ENCODE results near the gene TTC6.

Gene TTC6

DNA sequence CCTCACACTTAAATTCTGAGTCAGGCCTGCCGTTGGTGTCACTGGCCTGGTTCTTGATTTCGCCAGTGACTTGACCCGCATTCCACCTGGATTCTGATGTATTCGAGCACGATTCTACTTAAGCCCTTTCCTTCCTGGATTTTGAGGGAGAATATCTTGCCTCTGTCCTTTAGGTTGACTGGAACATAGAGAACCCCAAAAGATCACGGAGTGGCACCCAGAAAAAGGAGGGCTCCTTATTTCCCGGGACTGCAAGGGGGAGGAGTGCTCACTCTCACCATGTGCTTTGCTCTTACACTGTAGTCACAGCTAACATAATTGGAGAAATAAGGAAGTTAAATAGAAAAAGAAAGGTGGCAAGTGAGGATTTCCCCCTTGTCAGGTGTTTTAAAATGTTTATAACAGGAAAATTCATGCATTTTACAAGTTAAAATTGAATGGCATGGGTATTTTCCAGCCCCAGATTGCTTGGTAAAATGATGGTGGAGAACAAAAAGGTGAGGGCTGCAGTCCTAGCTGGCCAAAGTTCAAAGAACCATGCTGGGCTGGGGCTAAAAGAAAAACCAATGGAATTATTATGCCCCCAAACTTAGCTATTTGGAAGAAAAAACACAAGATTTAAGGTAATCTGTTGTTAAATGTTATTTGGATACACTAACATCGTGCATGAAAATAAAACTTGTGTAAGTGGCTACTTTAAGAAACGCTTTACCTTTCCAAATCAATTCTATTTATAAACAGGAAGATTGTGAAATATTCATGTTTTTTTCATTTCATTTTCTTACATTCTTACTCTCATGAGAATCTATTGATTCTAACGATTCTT, 9.2 kb upstream of the TTC6 start:
- H3K27ac ChIP-seq (ENCODE audit: low read depth, low read length): no peak overlapping the region
- no peak overlapping the region for H2AFZ ChIP-seq (ENCODE audit: low read length, unreplicated experiment)
- no peaks in the 10 kb centered on the region for H3K36me3 ChIP-seq (ENCODE audit: insufficient read depth, low read length)
- no peak overlapping the region for H3K4me3 ChIP-seq (ENCODE audit: low read depth, low read length)
- no peaks in the 10 kb centered on the region for H3K79me2 ChIP-seq (ENCODE audit: control insufficient read depth, insufficient read depth, low read length, unreplicated experiment)
- peaks cover 7% of the 10 kb centered on the region for H3K4me1 ChIP-seq (ENCODE audit: control insufficient read depth, insufficient read depth, low read length, unreplicated experiment)
- H3K27me3 ChIP-seq (ENCODE audit: insufficient read depth, low read length): peaks cover 89% of the 10 kb centered on the region

DNA sequence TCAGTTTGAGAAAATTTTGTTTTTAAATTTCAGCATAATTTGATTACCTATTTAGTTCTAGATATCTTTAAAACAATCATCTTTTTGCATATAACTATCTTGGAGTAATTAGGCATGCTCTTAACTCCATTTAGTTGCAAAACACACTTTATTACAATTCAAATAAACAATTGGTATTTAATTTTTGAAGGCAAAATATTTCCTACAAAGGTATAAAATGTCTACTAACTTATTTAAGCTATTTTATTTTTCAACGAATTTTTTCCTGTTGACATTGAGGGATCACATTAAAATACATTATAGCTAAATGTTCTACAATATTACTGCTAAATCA, 8.7 kb upstream of the TTC6 start:
- peaks cover 7% of the 10 kb centered on the region for H3K4me1 ChIP-seq (ENCODE audit: control insufficient read depth, insufficient read depth, low read length, unreplicated experiment)
- H3K27me3 ChIP-seq (ENCODE audit: insufficient read depth, low read length): peaks cover 95% of the 10 kb centered on the region
- H3K4me3 ChIP-seq (ENCODE audit: low read depth, low read length): no peak overlapping the region
- no peak overlapping the region for H2AFZ ChIP-seq (ENCODE audit: low read length, unreplicated experiment)
- H3K27ac ChIP-seq (ENCODE audit: low read depth, low read length): no peak overlapping the region
- H3K36me3 ChIP-seq (ENCODE audit: insufficient read depth, low read length): no peaks in the 10 kb centered on the region
- no peaks in the 10 kb centered on the region for H3K79me2 ChIP-seq (ENCODE audit: control insufficient read depth, insufficient read depth, low read length, unreplicated experiment)

DNA sequence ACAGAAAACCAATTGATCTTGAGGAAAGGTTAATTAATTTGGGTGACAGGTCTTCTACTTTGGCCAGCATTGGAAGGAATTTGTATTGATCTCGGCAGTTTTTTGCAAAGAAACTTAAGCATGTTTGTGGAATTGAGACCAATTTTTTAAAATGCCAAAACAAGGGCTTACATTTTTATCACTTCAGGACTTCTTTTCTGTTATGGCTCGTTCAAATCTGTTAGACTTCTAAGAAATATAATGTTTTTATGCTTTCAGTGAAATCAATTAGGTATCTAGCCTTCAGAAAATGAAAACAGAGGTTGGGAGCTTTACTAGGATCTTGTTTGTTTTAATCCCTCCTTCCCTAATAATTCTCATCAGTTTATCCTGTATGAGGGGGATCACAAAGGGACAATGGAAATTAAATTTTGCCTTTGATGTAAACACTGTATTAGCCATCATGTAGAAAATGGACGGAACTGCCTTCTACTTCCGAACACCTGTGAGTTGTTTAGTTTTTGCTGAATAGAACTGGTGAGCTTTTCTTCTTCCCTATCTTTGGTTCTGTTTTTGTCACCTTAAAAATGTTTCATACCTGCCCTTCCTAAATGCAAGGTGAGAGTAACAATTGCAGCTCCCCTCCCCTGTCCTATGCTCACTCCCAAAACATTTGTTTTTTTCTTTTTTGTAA, 8.2 kb upstream of the TTC6 start:
- Histone ChIP-seq H3K27ac (ENCODE audit: low read depth, low read length) (no peak overlapping the region), H3K27me3 (ENCODE audit: insufficient read depth, low read length) (peaks cover 100% of the 10 kb centered on the region), H3K36me3 (ENCODE audit: insufficient read depth, low read length) (no peaks in the 10 kb centered on the region), H3K4me3 (ENCODE audit: low read depth, low read length) (peak overlapping the region; percentile 36; the same call in 1 of the 2 replicates), H3K79me2 (ENCODE audit: control insufficient read depth, insufficient read depth, low read length, unreplicated experiment) (no peaks in the 10 kb centered on the region), H3K4me1 (ENCODE audit: control insufficient read depth, insufficient read depth, low read length, unreplicated experiment) (peaks cover 7% of the 10 kb centered on the region), H2AFZ (ENCODE audit: low read length, unreplicated experiment) (no peak overlapping the region)

DNA sequence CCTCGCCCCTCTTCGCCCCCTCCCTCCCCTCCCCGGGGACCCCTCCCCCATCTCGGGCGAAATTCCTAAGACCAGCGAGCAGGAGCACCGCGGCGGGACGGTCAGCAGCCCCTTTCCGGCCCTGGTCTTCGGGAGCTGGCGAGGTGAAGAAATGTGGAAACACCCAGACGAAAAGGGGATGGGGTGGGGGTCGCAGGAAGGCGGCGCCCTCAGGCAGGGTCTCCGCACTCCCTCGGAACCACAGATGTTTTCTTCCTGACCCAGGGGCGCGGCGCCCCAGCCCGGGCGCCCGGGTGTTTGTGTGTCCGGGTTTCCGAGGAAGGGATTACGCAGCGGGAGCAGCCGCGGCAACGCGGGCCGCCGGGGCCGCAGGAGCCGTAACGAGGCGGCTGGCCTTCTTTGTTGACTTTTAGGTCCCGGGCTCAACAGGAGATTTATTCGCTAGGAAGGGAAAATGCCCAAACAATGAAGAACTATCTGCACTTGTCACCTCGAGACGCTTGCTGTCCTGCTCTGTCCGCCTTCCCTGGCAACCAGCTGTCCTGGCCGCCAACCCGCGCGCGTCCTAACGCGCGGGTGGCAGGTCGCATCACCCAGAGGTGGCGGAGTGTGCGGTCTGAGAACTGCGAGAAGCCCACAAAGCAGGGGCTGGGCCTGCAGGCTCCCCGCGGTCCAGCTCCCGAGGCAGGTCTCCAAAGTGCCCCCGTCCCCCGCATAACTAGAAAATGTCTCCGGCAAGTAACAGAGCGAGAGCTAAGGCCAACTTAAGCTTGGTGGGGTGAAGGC, 7.4 kb upstream of the TTC6 start:
- Histone ChIP-seq H3K27ac (ENCODE audit: low read depth, low read length) (no peak overlapping the region), H3K27me3 (ENCODE audit: insufficient read depth, low read length) (peaks cover 100% of the 10 kb centered on the region), H3K79me2 (ENCODE audit: control insufficient read depth, insufficient read depth, low read length, unreplicated experiment) (no peaks in the 10 kb centered on the region), H3K4me1 (ENCODE audit: control insufficient read depth, insufficient read depth, low read length, unreplicated experiment) (peaks cover 7% of the 10 kb centered on the region), H3K4me3 (ENCODE audit: low read depth, low read length) (peak overlapping the region; percentile 36; the same call in 1 of the 2 replicates), H3K36me3 (ENCODE audit: insufficient read depth, low read length) (no peaks in the 10 kb centered on the region), H2AFZ (ENCODE audit: low read length, unreplicated experiment) (no peak overlapping the region)

DNA sequence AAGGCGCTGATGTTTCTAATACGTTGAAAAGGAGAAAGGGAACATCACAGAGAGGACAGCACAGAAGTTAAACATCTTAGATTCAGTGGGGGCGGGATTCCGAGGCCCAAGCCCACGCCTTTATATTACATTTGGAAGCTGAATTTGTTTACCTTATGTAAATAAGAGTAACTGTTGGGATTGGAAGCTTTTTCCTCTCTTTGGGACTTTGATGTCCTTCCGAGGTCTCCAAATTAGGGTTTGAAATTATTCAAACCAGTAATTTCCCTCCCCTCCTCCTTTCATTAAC, 6.8 kb upstream of the TTC6 start:
- Histone ChIP-seq H3K27me3 (ENCODE audit: insufficient read depth, low read length) (peaks cover 100% of the 10 kb centered on the region), H3K79me2 (ENCODE audit: control insufficient read depth, insufficient read depth, low read length, unreplicated experiment) (no peaks in the 10 kb centered on the region), H3K4me3 (ENCODE audit: low read depth, low read length) (no peak overlapping the region), H3K27ac (ENCODE audit: low read depth, low read length) (no peak overlapping the region), H2AFZ (ENCODE audit: low read length, unreplicated experiment) (no peak overlapping the region), H3K36me3 (ENCODE audit: insufficient read depth, low read length) (no peaks in the 10 kb centered on the region), H3K4me1 (ENCODE audit: control insufficient read depth, insufficient read depth, low read length, unreplicated experiment) (peaks cover 7% of the 10 kb centered on the region)

DNA sequence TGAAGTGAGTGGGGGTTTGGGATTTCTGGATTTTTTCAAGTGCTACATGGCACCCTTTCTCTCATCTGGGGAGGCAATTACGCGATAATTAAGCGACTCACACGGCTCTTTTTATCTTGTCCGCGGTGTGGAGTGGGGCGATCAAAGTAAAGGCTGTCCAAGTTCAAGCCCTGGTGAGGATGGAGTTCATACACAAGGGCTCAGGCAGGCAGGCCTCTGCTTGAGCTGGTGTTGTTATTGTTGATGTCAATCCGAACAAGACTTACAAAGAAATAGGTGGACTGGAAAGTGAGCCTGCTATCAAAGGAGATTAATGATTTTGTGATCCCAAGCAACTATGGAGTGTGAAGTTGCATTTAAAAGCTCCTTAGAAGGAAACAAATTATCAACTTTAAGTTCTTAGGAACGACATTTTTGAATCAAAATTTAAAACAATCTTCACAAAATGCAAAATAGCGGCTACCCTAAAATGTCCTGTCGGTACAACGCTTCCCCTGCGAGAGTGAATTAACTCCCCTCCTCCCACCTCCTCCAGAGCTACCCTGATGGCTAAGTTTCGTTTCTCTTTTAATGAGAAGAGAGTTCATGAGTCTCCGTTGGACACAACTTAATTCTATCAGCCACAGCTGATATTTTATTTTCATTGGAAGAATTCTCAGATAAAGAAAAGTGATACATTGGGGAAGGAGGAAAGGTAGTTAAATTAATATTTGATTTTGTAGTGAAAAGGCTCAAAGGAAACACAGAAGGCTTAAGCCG, 6.3 kb upstream of the TTC6 start:
- Histone ChIP-seq H2AFZ (ENCODE audit: low read length, unreplicated experiment) (no peak overlapping the region), H3K4me1 (ENCODE audit: control insufficient read depth, insufficient read depth, low read length, unreplicated experiment) (peaks cover 7% of the 10 kb centered on the region), H3K36me3 (ENCODE audit: insufficient read depth, low read length) (no peaks in the 10 kb centered on the region), H3K27me3 (ENCODE audit: insufficient read depth, low read length) (peaks cover 99% of the 10 kb centered on the region), H3K79me2 (ENCODE audit: control insufficient read depth, insufficient read depth, low read length, unreplicated experiment) (no peaks in the 10 kb centered on the region), H3K4me3 (ENCODE audit: low read depth, low read length) (no peak overlapping the region), H3K27ac (ENCODE audit: low read depth, low read length) (no peak overlapping the region)

DNA sequence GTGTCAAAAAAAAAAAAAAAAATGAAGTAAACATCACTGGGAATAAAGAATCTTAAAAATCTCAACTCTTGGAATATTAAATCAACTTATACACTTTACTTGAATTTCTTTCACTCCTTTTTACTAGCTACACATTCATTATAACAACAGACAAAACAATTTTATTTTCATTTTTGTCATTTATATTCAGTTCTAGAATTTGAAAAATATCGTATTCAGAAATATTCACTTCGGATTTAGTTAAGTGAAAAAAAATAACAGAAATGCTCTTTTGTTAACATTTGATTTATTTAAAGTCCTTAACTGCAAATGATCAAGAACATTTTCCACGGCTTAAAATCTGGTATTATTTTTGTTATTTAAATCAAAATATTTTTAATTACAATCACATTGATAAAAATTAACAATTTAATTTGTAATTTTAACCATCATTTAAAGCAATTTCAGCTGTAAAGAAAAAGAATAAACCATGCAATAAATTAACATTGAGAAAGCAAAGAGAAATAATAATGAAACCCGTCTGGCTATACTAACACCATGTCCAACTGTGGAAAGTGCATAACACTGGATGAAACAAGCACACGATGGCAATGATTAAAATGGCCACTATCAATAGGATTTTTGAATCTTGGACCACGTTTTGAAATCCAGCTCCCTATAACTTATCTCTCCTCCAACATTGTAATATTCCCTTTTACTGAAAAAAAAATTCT, 5.6 kb upstream of the TTC6 start:
- H3K4me1 ChIP-seq (ENCODE audit: control insufficient read depth, insufficient read depth, low read length, unreplicated experiment): peaks cover 7% of the 10 kb centered on the region
- H3K27ac ChIP-seq (ENCODE audit: low read depth, low read length): no peak overlapping the region
- H3K4me3 ChIP-seq (ENCODE audit: low read depth, low read length): no peak overlapping the region
- H3K79me2 ChIP-seq (ENCODE audit: control insufficient read depth, insufficient read depth, low read length, unreplicated experiment): no peaks in the 10 kb centered on the region
- H3K36me3 ChIP-seq (ENCODE audit: insufficient read depth, low read length): no peaks in the 10 kb centered on the region
- H2AFZ ChIP-seq (ENCODE audit: low read length, unreplicated experiment): no peak overlapping the region
- peaks cover 92% of the 10 kb centered on the region for H3K27me3 ChIP-seq (ENCODE audit: insufficient read depth, low read length)

DNA sequence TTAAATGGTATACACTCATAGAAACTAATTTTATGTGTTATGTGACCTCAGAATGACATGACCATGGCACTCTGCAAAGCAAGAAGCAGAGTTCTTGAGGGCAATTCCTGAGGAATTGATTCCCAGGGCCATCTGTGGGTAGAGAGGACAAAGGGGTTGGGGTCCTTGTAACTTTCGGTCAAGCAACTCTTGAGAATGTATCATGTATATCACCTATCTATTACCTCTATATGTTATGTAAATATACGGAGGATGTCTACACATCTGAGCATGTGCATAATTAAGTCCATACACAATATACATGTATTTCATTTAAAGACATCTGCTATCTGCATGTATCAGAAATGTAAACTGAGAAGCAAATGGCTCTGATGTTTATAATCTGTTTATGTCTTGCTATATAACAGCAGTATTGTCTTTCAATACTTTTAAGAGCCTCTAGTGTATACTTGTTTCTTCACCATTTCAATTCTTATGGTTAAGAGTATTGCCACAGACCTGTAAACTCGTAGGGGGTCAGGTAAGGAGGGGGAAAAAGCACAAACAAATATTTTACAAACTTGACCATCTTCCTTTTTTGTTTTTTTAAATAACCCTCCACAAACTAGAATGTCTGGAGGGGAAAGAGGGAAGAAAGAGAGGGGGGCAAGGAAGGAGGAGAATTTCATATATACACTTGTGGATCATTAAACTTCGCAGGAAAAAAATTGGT, 4.8 kb upstream of the TTC6 start:
- H3K27ac ChIP-seq (ENCODE audit: low read depth, low read length): no peak overlapping the region
- H3K36me3 ChIP-seq (ENCODE audit: insufficient read depth, low read length): no peaks in the 10 kb centered on the region
- H3K4me1 ChIP-seq (ENCODE audit: control insufficient read depth, insufficient read depth, low read length, unreplicated experiment): peaks cover 7% of the 10 kb centered on the region
- no peak overlapping the region for H3K4me3 ChIP-seq (ENCODE audit: low read depth, low read length)
- H2AFZ ChIP-seq (ENCODE audit: low read length, unreplicated experiment): no peak overlapping the region
- H3K27me3 ChIP-seq (ENCODE audit: insufficient read depth, low read length): peaks cover 89% of the 10 kb centered on the region
- no peaks in the 10 kb centered on the region for H3K79me2 ChIP-seq (ENCODE audit: control insufficient read depth, insufficient read depth, low read length, unreplicated experiment)

DNA sequence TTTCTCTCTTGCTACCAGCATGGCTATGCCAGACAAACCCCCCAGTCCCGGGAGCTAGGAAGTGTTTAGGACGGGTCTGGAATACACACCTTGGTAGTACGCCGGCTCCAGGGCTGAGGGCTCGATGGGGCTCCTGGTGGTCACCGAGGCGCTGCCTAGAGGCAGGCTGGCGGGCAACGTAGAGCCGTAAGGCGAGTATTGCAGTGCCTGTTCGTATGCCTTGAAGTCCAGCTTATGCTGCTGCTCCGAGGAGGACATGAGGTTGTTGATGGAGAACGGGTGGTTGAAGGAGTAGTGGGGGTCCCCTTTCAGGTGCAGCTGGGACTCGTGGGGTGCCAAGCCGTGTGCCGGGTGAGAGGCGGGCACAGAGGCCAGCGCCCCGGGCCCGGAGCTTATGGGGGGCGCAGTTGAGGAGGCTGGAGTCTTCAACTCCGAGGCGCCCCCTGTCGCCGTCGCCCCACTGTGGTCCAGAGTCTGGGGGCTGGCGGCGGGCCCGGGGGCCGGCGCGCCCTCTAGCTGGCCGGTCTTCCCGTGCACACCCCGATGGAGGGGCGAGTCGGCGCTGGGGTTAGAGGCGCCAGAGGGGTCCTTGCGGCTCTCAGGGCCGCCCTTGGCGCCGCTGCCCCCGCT, 4.0 kb upstream of the TTC6 start:
- H3K27ac ChIP-seq (ENCODE audit: low read depth, low read length): no peak overlapping the region
- peaks cover 7% of the 10 kb centered on the region for H3K4me1 ChIP-seq (ENCODE audit: control insufficient read depth, insufficient read depth, low read length, unreplicated experiment)
- no peaks in the 10 kb centered on the region for H3K36me3 ChIP-seq (ENCODE audit: insufficient read depth, low read length)
- H2AFZ ChIP-seq (ENCODE audit: low read length, unreplicated experiment): no peak overlapping the region
- H3K27me3 ChIP-seq (ENCODE audit: insufficient read depth, low read length): peaks cover 89% of the 10 kb centered on the region
- no peaks in the 10 kb centered on the region for H3K79me2 ChIP-seq (ENCODE audit: control insufficient read depth, insufficient read depth, low read length, unreplicated experiment)
- peak overlapping the region; percentile 19; the same call in 1 of the 2 replicates for H3K4me3 ChIP-seq (ENCODE audit: low read depth, low read length)
